GM19328 (cell line): Measurements from ENCODE around the gene CTIF.
A peak's percentile ranks its signal among the peaks of the same experiment; 100 is the strongest.

Experiments used
- ATAC-seq: cut with Tn5 transposase; IDR thresholded peaks from one replicate; pipeline ENCODE4 v1.9.1; 2021; ENCODE audit warnings: mild to moderate bottlenecking, moderate library complexity; ENCODE audit not compliant: unreplicated experiment

The CTIF gene

DNA sequence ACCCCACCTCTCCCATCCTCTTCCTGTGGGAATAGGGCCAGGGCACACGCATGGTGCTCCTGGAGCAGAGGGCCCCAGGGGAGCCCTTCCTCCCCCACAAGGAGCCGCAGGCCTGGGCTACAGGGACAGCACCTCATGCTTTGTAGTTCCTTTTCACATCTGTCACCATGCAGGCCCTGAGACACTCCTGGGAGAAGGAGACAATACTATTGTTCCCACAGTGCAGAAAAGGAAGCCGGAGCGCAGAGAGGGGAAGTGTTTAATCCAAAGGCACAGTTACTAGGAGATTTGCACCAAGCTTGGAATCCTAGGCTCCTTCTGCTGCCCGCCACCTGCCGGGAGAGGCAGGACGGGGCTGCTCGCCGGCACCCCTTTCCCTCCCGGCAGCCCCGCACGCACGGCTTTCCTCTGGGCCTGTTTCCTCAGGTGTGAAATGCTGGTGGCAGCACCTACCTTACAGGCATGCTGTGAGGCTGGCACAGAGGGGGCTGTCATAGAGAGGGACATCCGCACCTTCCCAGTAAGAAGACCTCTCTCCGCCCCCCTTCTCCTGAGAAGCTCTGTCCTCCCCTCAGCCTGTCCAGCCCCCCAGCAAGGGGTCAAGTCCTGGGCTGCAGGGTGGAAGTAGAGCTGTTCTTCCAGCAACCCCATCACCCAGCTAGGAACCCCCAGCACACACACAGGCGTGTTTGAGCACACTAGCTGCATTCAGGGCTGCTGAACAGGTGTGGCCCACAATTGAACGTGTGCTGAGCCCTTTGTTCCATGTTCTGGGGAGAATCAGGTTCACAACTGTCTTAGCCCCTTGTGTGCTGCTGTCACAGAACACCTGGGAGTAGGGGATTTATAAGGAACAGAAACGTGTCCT lies 349.3 kb downstream of the CTIF start:
- no peak for ATAC-seq

DNA sequence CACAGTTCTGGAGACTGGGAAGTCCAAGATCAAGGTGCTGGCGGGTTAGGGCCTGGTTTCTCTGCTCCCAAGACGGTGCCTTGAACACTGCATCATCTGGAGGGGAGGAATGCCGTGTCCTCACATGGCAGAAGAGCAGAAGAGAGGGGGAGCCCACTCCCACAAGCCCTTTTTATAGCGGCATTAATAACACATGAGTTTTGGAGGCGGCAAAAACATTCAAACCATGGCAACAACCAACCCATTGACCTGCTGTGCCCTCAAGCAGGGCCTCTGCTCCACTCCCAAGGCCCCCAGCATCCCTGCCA lies 349.9 kb downstream of the CTIF start:
- ATAC-seq, result no peak

DNA sequence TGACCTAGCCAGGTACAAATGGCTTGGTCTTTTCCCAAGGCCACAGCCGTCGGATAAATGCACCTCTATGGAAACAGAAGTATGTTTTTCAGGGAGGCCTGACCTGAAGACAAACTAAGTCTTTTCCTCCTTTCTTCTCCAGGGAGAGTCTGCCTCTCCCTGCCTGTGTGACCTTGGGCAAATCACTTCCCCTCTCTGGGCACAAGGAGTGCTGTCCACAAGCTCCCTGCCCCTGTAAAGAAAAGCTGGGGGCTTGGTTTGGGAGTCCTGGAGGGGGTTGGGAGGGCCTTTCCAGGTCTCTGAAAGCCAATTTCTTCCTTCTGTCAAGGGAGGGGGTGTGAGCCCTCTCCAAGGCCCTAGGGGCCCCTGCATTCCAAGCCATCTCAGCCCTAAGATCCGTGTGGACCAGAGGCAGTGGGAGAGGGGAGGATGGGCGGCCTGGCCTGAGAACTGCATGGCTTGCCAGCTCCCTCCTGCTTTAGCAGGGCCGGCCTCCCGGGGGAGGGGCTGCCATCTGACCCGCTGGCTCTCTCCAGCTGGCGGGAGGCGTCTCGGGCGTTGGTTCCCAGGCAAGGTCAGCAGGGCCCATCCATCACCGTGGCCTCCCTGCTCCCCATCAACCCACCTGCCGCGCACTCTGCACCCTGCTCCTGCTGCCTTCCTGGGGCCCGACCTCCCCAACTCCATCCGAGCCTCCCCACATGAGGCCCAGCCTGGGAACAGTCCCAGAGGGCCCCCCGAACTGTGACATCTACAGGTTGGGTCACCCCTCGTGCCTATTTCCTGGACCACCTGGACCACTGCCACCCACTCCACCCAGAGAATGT lies 350.5 kb downstream of the CTIF start:
- no peak for ATAC-seq

DNA sequence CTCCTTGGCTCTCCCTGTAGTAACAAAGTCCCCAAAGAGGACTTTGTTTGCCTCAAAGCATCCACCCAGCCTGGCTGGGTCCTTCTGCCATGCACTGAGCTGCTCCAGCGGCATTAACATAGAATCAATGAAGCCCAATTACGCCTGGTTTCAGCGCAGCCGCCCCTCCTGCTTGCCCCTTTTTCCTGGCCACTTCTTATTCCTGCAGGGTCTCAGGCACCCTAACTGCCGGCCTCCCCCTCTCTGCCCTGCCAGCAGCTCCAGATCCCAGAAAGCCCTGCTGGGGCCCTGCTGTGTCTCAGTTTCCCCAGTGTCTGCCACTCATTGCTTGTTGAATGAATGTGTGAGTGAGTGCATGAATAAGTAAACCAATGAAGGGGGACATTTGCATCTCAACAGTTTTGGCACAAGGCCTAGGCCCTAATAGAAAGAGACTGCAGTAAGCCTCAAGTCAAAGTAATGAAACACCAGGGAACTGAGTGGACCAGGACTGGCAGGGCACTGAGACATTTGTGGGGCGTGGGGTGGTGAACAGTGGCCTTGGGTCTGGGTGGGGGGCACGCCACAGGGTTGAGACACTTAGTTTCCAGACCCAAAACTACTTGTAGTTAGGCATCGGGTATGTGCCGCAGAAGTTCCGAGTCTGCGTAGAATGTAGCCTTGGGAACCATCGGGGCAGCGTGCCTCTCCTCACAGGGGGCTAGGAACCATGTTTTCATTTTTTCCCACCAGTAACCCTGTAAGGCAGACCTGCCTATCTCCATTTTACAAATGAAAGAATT lies 351.3 kb downstream of the CTIF start:
- ATAC-seq, result no peak

DNA sequence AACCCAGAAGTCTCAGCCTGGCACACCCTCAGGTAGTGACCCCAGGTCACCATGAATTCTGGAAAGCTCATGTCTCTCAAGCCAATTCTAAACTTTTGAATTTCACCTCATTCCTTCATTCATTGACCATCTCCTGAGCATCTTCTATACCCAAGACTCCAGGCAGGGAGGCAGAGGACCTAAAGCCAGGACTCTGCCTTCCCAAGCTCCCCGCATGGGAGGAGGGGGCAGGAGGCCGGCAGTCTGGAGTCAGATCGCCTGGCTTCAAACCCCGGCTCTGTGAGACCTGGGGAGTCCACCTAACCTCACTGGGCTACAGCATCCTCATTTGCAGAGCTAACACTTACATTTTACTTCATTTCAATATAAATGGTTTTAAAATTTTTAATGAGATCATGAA lies 352.9 kb downstream of the CTIF start:
- ATAC-seq, result no peak

DNA sequence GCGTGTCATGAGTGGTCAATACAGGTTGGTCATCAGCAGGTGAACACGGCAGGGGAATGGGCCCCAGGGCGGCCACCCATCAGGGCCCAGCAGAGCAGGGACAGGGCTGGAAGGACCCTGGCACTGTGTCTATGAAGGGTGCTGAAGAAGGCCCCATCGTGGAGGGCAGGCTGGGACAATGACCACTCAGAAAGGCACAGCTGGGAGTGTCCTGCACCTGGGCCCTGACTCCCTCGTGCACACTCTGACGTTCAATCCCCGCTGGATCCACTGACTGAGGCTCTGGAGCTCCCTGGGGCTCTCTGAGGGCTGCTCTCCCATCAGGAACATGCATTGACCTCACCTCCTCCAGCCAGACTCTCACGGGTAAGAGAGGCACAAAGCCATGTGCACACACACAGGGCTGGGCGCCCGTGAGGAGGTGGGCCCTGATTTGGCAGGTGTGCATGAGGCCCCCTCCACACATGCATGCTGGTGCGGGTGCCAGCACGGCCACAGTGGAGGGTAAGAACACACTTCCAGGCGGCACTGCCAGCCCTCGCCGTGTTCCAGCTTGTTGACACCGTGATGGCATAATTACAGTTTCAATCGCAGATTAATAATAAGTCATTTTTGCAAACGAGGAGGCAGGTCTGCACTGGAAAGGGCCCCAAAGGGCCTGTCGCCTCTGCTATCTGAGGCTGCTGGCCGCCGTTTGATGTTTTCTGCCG lies 353.5 kb downstream of the CTIF start:
- no peak for ATAC-seq

DNA sequence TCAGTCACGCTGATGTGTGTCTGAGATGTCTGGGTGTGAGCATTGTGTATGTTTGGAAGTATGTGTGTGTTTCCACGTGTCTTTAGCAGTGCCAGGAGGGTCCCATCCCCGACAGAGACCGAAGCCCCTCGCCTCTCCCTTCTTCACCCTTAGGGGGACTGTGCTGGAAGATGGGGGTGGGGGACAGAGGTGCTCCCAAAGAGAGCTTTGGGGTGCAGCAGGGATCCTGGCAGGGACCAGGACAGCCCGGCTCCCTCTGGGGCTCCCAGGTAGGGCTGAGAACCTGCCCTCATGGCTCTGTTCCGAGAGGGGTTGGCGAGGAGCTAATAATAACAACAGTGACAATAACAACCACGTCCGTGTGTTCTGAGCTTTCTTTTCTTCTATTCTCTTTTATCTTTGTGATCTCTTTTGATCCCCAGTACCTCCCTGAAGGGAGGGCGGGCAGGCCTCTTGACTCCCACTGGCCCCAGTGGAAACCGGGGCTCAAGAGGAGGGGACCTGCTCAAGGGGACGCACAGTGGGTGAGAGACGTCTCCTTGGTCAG lies 354.3 kb downstream of the CTIF start:
- no peak for ATAC-seq

DNA sequence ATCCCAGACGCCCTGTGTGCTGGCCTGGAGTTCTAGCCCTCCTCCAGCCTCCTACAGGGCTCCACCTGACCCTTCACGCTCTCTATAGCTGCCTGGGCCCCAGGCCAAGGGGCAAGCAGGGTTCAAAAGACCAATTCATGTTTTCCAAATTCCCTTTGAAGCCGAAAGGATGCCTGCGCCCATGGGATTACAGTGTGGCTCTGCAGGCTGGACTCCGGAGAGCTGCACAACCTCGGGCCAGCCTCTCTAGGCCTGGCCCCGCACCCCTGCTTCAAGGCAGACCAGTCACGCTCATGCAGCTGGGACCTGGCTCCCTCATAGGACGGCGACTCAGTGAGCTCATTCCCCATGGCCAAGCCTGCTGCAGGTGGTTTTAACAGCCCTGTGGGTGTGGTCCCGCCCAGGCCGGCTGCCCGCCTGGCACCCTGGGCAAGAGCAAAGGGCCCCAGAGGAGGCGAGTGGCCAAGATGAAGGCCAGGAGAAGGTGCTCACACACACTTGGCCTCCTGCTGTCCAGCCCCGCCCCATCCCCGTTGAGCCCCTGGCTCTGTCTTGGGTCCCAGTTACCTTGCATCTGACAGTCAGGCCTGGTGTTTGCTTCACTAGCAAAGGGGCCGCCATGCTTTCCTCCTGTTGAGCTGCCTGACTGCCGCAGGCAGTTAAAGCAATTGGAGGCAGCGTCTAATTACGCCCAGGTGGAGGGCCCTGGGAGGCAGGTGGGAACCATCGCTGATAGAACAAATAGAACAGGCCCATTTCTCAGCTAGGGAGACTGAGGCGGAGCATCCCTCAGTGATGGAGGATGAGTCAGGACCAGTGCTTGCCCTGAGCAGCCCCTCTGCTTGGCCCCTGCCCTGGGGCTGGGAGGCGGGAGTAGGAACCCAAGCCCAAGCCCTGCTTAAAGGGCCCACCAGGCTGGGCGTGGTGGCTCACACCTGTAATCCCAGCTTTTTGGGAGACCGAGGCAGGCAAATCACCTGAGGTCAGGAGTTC lies 355.1 kb downstream of the CTIF start:
- no peak for ATAC-seq

DNA sequence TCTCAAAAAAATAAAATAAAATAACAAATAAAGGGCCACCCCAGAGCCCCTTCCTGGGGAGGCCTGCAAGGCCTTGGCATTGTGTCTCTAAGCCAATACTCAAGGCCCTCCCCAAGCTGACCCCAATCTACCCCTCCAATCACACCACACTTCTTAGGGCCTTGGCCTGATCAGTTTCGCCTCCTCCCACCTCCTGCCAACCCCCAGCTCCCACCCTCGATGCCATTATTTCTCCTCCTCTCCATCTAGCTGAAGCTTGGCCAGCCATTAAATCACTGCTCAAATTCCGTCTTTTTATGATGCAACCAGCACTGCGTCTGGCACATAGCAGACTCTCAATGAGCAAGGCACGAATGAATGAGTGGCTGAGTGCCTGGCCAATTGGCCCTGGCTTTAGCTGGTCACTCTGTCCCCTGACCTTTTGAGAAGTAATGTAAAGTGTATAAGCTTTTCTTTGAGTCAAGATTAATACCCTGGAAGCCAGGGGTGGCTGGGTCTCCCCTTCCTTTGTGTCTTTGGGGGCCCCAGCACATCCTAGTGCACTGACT lies 356.0 kb downstream of the CTIF start:
- ATAC-seq, result no peak

DNA sequence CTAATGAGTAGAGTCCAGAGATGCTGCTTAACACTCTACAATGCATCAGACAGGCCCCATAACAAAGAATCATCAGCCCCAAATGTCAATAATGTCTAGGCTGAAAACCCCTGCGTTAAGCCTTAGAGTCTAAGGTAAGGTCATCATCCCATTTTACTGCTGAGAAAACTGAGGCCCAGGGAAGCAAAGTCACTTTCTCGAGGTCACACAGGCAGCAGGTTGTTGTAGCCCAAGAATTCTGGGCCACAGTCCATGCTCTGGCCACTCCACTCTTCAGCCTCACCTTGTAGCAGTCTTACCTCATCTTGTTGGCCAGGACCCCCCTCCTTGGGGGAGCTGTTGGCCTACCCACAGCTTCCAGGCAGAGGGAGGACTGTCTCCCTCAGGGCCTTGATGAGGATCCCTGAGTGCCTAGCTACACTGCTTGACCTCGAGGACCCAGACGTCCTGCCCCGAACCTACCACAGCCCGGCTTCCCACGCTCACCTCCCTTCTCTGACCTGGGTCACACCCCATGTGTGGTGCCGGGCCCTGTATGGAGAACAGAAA lies 357.6 kb downstream of the CTIF start:
- no peak for ATAC-seq

DNA sequence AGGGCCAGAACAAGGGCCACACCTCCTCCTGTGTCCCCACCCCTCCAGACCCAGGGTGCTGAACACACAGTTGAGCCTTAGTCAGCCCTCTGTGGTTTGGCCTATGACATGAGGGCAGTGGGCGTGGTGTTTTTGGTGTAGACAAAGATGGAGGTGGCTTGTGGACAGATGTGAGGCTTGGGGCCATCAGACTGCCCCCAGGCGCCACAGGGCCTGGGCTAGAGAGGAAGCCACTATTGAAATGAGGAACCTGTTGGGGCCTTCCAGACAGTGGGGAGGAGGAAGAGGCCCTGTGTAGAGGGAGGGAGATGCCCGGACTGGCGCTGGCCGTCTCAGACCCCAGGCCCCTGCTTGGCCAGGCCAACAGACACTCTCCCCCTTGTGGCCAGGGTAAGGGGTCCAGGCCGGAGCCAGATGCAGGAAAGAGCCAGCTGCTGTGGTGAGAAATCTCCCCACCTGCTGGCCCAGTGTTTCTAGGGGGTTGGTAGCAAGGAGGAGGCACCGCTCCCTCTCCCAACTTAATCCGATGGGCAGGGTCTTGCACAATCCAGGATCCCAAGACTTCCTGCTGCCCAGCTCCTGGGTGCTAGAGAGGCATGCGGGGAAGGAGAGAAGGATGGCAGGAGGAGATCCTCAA lies 358.2 kb downstream of the CTIF start:
- peak; percentile 77 for ATAC-seq

DNA sequence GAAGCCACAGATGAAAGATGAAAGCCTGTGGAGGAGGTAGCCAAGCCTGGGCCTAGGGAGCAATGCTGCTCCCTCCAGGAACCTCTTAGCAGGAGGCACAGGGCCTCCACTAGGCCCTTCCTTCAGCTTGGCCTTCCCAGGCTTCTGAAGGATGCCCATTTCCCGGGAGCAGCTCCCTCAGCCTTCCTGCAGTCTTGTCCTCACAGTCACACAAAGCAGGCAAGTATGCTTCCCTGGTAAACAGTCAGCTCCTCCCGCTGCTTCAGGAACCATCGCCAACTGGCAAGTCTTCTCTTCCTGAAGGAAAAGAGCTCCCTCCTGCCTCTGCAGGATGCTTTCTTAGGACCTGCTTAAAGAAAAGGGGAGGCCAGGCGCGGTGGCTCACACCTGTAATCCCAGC lies 358.7 kb downstream of the CTIF start:
- no peak for ATAC-seq

DNA sequence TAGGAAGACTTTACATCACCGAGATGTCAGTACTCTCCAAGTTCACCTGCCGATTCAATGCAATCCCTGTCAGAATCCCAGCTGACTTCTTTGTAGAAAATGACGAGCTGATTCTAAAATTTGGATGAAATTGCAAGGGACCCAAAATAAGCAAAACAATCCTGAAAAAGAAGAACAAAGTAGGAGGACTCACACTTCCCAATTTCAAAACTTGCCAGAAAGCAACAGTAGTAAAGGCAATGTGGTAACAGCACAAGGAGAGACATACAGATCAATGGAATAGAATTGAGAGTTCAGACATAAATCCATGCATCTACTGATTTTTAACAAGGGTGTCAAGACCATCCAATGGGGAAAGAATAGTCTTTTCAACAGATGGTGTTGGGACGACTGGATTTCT lies 359.7 kb downstream of the CTIF start:
- ATAC-seq, result no peak

DNA sequence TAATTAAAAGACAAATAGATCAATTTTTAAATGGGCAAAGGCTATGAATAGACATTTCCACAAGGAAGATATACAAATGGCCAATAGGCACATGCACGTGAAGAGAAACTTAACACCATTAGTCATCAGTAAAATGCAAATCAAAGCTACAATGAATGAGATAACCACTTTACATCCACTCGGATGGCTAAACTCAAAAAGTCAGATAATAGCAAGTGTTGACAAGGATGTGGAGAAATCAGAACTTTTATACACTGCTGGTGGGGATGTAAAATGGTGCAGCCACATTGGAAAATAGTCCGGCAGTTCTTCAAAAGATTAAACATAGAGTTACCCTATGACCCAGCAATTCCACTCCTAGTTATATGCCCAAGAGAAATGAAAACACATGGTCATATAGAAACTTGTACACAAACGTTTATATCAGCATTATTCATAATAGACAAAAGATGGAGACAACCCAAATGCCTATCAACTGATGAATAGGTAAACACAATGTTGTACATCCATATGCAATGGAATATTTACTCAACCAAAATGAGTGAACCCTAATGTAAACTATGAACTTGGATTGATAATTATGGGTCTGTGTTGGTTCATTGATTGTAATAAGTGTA lies 360.8 kb downstream of the CTIF start:
- ATAC-seq, result no peak

DNA sequence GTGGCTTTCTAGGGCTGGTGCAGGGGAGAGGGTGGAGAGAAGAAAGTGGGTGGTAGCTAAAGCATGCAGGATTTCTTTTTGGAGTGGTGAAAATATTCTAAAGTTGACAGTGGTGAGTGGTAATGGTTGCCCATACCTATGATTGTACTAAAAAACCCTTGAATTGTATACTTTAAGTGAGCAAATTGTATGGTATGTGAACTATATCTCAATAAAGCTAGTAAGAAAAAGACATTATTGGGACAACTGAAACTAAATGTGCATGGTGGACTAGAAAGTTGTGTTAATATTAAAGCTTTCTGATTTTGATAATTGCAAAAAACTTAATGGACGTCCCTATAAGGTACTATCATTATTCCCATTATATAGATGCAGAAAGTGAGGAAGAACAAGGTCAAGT lies 361.6 kb downstream of the CTIF start:
- ATAC-seq, result no peak

DNA sequence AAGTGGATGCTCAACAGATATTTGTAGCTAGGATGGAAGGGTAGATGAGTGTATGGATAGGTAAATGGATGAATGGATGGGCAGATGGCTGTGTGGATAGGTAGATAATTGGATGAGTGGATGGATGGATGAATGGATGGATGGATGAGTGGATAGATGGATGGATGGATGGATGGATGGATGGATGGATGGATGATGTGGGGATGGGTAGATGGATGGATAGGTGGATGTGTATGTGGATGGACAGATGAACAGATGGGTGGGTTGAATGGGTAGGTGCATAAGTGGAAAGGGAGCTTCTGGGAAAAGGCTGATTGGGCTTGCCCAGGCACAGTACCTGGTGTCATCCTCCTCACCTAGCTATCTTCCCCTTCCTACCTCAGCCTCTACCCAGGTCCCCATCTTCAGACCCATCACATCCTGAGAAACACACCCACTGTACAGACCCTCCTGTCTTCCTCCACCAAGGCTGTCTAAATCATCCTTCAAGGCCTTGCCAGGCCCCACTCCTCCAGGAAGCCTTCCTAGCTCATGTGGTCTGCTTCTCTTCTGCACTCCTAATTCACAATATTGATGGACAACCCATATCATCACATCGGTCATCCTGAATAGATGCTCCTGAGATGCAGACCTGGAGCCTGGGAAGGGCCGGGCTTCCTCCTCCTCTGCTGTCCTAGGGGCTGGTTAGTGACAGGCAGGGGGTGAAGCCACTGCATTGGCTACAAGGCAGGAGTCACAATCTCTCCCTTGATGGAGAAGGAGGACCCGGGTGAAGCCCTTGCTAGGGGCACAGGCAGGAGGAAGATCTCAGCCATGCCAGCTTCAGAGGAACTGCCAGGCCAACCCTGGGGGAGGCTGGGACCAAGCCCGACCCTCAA lies 362.6 kb downstream of the CTIF start:
- ATAC-seq, result no peak
